K562 (cell line): Measurements from ENCODE around the gene VILL. TPM values are rescaled to one million over a fixed set of nuclear protein-coding genes. Genes with fewer than 3 reads are reported as not detected.
A peak's percentile ranks its signal among the peaks of the same experiment; 100 is the strongest.

Experiments used
- ARHGAP35 ChIP-seq: fragments of 450-650 bp; IDR thresholded peaks from 2 replicates; pipeline ENCODE4 v1.6.1; 2018; ENCODE audit not compliant: partially characterized antibody
- CEBPZ ChIP-seq: fragments of 150-350 bp; IDR thresholded peaks from 2 replicates; pipeline ENCODE4 v1.6.1; 2014; ENCODE audit warnings: low read depth, mild to moderate bottlenecking, low read length, borderline replicate concordance
- REST ChIP-seq, 2 experiments: fragments of 450-650 bp; formaldehyde crosslinking in 1 of 2; IDR thresholded peaks; 2 replicates each; pipeline versions ENCODE4 v1.4.0 to v1.6.1; 2014 to 2020; ENCODE audit warnings: mild to moderate bottlenecking in 2 of 2, borderline replicate concordance in 1 of 2, low read depth in 1 of 2
- ZFP30 ChIP-seq: fragments of 250-450 bp; sonication (Bioruptor Pico); IDR thresholded peaks from 2 replicates; pipeline ENCODE4 v1.8.0; 2022; ENCODE audit warnings: moderate library complexity, mild to moderate bottlenecking, inconsistent platforms, borderline replicate concordance
- ZNF3 ChIP-seq: fragments of 250-450 bp; sonication (Bioruptor Pico); IDR thresholded peaks from 2 replicates; pipeline ENCODE4 v1.5.0; 2021; ENCODE audit warnings: mild to moderate bottlenecking, moderate library complexity
- ZNF696 ChIP-seq: fragments of 250-450 bp; sonication (Bioruptor Pico); conservative IDR thresholded peaks from 2 replicates; pipeline ENCODE4 v1.4.0; 2020; ENCODE audit warnings: mild to moderate bottlenecking, moderate library complexity
- polyA plus RNA-seq, 8 experiments: library from polyadenylated mRNA; depleted of rRNA in 4 of 8; stranded (reverse) in 5 of 8; unstranded in 3 of 8; fragments of >200 nt; fragmentation: Nextera tagmentation in 2 of 8; fragmentation: Illumina TruSeq in 1 of 8; extraction: Ambion mirVana in 2 of 8; extraction: Trizol in 1 of 8; gene quantifications; 2 replicates each; pipeline versions ENCODE4 v1.2.1 to v1.2.3, GENCODE V29; 2011 to 2014; ENCODE audit warnings: inconsistent platforms in 1 of 8, missing spikeins in 1 of 8
- total RNA-seq, 7 experiments: library from RNA; depleted of rRNA in 6 of 7; stranded (reverse); fragments of >200 nt in 6 of 7; fragmentation: Illumina TruSeq in 2 of 7; extraction: Trizol in 2 of 7; gene quantifications; 2 replicates each; pipeline versions ENCODE4 v1.2.1 to v1.2.3, GENCODE V29; 2011 to 2021; ENCODE audit warnings: low replicate concordance in 1 of 7
- TF ChIP-seq, protein P1 (sequence below): fragments of 450-650 bp; formaldehyde crosslinking; IDR thresholded peaks from 2 replicates; pipeline ENCODE4 v1.4.0; 2022; ENCODE audit warnings: missing genetic modification characterization
- TF ChIP-seq, protein P2 (sequence below): fragments of 450-650 bp; formaldehyde crosslinking; IDR thresholded peaks from 2 replicates; pipeline ENCODE4 v1.4.0; 2020; ENCODE audit warnings: mild to moderate bottlenecking, moderate library complexity

VILL gene
- total and polyA plus RNA-seq, 9 of the 15 experiments (the other 6 are each of a cell fraction or from before 2014, with no cell fraction given): 0.11 to 16.0 (median 8.8) TPM

DNA sequence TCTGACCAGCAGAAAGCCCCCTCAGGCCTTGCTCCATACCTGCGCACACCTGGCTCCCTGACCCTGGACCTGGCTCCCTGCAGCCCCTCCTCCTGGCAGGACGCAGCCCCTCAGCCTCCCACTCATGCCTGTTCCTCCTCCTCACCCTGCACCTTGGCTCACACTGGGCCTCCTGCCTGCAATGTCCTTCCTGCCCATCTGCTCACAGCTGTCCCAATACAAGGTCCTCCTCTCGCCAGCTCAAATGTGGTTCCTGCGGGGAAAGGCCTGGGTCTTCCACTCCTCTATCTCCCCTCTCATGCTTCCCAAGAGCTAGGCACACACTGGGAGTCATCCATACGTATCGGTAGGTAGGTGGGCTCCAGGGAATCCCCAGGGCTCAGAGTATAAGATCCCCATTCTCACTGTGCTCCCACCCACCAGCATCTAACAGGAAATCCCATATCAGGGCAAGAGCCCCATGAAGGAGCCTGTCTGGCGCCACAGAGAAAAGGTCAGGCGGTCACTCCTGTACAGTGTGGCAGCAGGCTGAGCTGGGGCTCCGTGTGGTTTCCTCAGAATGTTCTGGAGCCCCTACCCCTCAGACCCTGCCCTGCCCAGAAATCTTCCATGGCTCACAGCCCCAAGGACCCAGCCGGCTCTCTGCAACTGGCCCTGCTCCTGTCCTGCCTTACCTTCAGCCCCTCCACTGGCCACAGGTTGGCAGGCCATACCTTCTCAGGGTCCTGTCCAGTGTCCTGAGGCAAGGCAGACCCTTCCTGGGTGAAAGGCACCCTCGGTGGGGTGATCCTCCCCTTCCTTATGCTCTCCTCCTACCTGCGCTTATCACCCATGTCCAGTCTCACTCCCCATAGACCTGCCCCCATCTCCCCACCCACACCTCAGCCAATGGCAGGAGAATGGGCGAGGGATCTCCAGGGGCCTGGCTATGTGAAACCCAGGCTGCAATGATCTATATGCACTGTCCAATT is 28.0 kb downstream of the VILL start (continued):
- TF ChIP-seq CEBPZ: no peak
- TF ChIP-seq ZNF3 (CRISPR knock-in tag): no peak
- TF ChIP-seq, protein P1, sequence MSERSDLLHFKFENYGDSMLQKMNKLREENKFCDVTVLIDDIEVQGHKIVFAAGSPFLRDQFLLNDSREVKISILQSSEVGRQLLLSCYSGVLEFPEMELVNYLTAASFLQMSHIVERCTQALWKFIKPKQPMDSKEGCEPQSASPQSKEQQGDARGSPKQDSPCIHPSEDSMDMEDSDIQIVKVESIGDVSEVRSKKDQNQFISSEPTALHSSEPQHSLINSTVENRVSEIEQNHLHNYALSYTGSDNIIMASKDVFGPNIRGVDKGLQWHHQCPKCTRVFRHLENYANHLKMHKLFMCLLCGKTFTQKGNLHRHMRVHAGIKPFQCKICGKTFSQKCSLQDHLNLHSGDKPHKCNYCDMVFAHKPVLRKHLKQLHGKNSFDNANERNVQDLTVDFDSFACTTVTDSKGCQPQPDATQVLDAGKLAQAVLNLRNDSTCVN (CRISPR knock-in tag): 0 out of 2 replicates have a peak, but pooled peaks have one; percentile 15
- TF ChIP-seq, protein P2, sequence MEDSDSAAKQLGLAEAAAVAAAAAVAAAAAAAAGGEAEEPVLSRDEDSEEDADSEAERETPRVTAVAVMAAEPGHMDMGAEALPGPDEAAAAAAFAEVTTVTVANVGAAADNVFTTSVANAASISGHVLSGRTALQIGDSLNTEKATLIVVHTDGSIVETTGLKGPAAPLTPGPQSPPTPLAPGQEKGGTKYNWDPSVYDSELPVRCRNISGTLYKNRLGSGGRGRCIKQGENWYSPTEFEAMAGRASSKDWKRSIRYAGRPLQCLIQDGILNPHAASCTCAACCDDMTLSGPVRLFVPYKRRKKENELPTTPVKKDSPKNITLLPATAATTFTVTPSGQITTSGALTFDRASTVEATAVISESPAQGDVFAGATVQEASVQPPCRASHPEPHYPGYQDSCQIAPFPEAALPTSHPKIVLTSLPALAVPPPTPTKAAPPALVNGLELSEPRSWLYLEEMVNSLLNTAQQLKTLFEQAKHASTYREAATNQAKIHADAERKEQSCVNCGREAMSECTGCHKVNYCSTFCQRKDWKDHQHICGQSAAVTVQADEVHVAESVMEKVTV: no peak
- no peak for TF ChIP-seq ARHGAP35
- no peak for TF ChIP-seq ZFP30
- TF ChIP-seq REST (IDR thresholded peaks at IDR 0.05; ENCODE audit: borderline replicate concordance): peak; percentile 42; the same call in 1 of the 2 replicates
- no peak for TF ChIP-seq REST (CRISPR knock-in tag; IDR thresholded peaks at IDR 0.05; ENCODE audit: low read depth)
- no peak for TF ChIP-seq ZNF696
